Gastroesophageal sphincter (tissue), 4 donors: ENCODE data around the gene ZNRF3. TPM values are rescaled to one million over a fixed set of nuclear protein-coding genes. Genes with fewer than 3 reads are reported as not detected.

ENCODE experiments used
- ATAC-seq: fragments of 150-250 bp; one replicate; pipeline ENCODE4 v1.9.1; 2016; ENCODE audit warnings: mild to moderate bottlenecking, moderate library complexity
- H3K27ac ChIP-seq, 4 donors: fragments of 200-600 bp; sonication (generic) in 3 of 4; 1 replicate in 3 of 4; 2 replicates in 1 of 4; pipeline ENCODE4 v1.5.1; 2016 to 2019
- H3K27me3 ChIP-seq: fragments of 200-600 bp; sonication (generic); one replicate; pipeline ENCODE4 v1.5.1; 2019
- H3K36me3 ChIP-seq, 2 donors: fragments of 200-600 bp; sonication (generic); one replicate each; pipeline ENCODE4 v1.5.1; 2019; ENCODE audit warnings: control low read depth in 1 of 2
- H3K4me1 ChIP-seq, 3 donors: fragments of 200-600 bp; sonication (generic); 1 replicate in 2 of 3; 2 replicates in 1 of 3; pipeline ENCODE4 v1.5.1; 2016 to 2019; ENCODE audit warnings: control low read depth in 2 of 3
- H3K4me3 ChIP-seq, 2 donors: fragments of 200-600 bp; sonication (generic); one replicate each; pipeline ENCODE4 v1.5.1; 2019; ENCODE audit warnings: mild to moderate bottlenecking in 1 of 2, moderate library complexity in 1 of 2
- H3K9me3 ChIP-seq, 3 donors: fragments of 200-600 bp; sonication (generic); one replicate each; pipeline ENCODE4 v1.5.1; 2017 to 2019; ENCODE audit warnings: control low read depth in 2 of 3
- EP300 ChIP-seq: sonication (generic); formaldehyde crosslinking; IDR thresholded peaks from one replicate; pipeline ENCODE4 v1.6.1; 2017; ENCODE audit warnings: antibody characterized with exemption, mild to moderate bottlenecking
- POLR2A ChIP-seq, 2 donors: fragments of 450-650 bp; IDR thresholded peaks; one replicate each; pipeline ENCODE4 v1.6.1; 2017; ENCODE audit warnings: antibody characterized with exemption in 2 of 2, mild to moderate bottlenecking in 2 of 2, moderate library complexity in 1 of 2
- POLR2AphosphoS5 ChIP-seq: sonication (generic); formaldehyde crosslinking; IDR thresholded peaks from one replicate; pipeline ENCODE4 v1.6.1; 2017; ENCODE audit warnings: antibody characterized with exemption
- WGBS, 2 donors: methylation state at CpG; one replicate each; pipeline ENCODE4 v1.1.5; 2018; ENCODE audit warnings: low coverage in 1 of 2; 5-methylcytosine and 5-hydroxymethylcytosine counted together
- total RNA-seq, 4 donors: library from RNA; depleted of rRNA; stranded (reverse); fragments of >200 nt; gene quantifications; one replicate each; pipeline ENCODE4 v1.1.0, GENCODE V29; 2016
- TF ChIP-seq, protein P1 (sequence below), 4 experiments: fragments of 200-600 bp in 2 of 4; fragments of 450-650 bp in 2 of 4; sonication (generic) in 1 of 4; IDR thresholded peaks; one replicate each; pipeline ENCODE4 v1.5.1; 2017 to 2019; ENCODE audit warnings: antibody characterized with exemption in 4 of 4, mild to moderate bottlenecking in 2 of 4, moderate library complexity in 2 of 4

The ZNRF3 gene
- total RNA-seq, 4 donors from 2014 or later = 14.8 to 27.7 (median 19.8) TPM

DNA sequence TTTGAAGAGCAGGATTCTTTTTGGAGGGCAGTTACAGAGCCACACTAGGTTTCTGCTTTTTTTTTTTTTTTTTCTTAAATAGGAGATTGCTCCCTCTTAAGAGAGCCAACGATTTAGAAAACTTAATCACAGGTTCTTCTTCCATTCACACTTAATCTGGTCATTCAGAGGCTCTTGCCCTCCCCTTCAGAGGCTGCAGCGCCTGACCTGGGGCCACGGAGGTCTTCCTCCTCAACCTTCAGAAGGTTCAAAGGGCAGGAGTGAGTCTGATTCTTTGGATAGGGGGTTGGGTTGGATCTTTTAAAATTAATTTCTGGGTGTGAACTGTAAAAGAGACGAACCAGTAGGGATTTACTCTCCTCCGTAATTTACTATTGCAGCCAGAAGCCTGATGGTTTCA, 57.1 kb downstream of the ZNRF3 start:
- Histone ChIP-seq H3K27ac (peak overlapping the region in 1 of 4 donors; percentile 29), H3K4me1 (peaks cover 0 to 59% (median 5%) of the 10 kb centered on the region in 3 donors), H3K9me3 (no peaks in the 10 kb centered on the region), H3K36me3 (no peaks in the 10 kb centered on the region), H3K27me3 (no peaks in the 10 kb centered on the region), H3K4me3 (no peak overlapping the region)
- TF ChIP-seq POLR2A (IDR thresholded peaks at IDR 0.05) (no peak), EP300 (no peak), POLR2AphosphoS5 (no peak)
- TF ChIP-seq, protein P1, sequence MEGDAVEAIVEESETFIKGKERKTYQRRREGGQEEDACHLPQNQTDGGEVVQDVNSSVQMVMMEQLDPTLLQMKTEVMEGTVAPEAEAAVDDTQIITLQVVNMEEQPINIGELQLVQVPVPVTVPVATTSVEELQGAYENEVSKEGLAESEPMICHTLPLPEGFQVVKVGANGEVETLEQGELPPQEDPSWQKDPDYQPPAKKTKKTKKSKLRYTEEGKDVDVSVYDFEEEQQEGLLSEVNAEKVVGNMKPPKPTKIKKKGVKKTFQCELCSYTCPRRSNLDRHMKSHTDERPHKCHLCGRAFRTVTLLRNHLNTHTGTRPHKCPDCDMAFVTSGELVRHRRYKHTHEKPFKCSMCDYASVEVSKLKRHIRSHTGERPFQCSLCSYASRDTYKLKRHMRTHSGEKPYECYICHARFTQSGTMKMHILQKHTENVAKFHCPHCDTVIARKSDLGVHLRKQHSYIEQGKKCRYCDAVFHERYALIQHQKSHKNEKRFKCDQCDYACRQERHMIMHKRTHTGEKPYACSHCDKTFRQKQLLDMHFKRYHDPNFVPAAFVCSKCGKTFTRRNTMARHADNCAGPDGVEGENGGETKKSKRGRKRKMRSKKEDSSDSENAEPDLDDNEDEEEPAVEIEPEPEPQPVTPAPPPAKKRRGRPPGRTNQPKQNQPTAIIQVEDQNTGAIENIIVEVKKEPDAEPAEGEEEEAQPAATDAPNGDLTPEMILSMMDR (IDR thresholded peaks at IDR 0.05) = no peak
- ATAC-seq = no peak
- WGBS, 2 donors = 66 to 72% methylated on average over 3 to 5 of the region's 5 CpGs

GRCh38 chr22:28942333-28942732, 59.0 kb downstream of the ZNRF3 start:
- no peak overlapping the region for H3K4me3 ChIP-seq
- H3K4me1 ChIP-seq = peaks cover 0 to 49% (median 5%) of the 10 kb centered on the region in 3 donors
- ATAC-seq = no peak
- WGBS, 2 donors = 75 to 90% methylated on average over 1 to 2 of the region's 5 CpGs
- H3K27me3 ChIP-seq = no peaks in the 10 kb centered on the region
- H3K27ac ChIP-seq = no peak overlapping the region
- H3K36me3 ChIP-seq = no peaks in the 10 kb centered on the region
- TF ChIP-seq EP300 (no peak), POLR2AphosphoS5 (no peak), POLR2A (IDR thresholded peaks at IDR 0.05) (no peak)
- TF ChIP-seq, protein P1 (IDR thresholded peaks at IDR 0.05) = no peak
- H3K9me3 ChIP-seq = peaks cover 0 to 9% (median 0%) of the 10 kb centered on the region in 3 donors

- Histone ChIP-seq H3K27me3 (no peaks in the 10 kb centered on the region), H3K27ac (no peak overlapping the region), H3K4me1 (peaks cover 0 to 46% (median 5%) of the 10 kb centered on the region in 3 donors), H3K4me3 (no peak overlapping the region), H3K36me3 (no peaks in the 10 kb centered on the region), H3K9me3 (peaks cover 0 to 9% (median 0%) of the 10 kb centered on the region in 3 donors)
- no peak for TF ChIP-seq EP300
- no peak for TF ChIP-seq POLR2AphosphoS5
- TF ChIP-seq, protein P1 (IDR thresholded peaks at IDR 0.05) = no peak
- no peak for TF ChIP-seq POLR2A (IDR thresholded peaks at IDR 0.05)
- WGBS, 2 donors = 60 to 63% methylated on average over 3 to 4 of the region's 7 CpGs
- no peak for ATAC-seq
These were observed 59.6 kb downstream of the ZNRF3 start for GRCh38 chr22:28942801-28943500.

DNA sequence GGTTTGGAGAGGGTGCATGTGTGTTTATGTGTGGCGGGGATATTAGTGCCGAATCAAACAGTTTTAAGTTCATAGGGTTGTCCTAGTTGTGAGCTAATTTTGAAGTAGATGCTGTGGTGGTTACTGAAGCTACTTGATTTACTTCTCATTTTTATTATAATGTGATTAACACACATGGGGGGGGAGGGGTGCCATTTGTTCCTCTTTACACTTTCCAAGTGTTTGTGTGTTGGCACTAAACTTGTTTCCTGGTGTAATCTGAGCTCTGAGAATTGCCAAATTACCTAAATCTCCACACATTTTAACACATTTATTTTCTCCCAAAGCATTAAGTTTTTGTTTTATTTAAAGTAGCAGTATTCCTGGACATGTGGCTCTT, 60.1 kb downstream of the ZNRF3 start:
- TF ChIP-seq, protein P1 (IDR thresholded peaks at IDR 0.05) = no peak
- TF ChIP-seq POLR2A (IDR thresholded peaks at IDR 0.05) (no peak), EP300 (no peak), POLR2AphosphoS5 (no peak)
- no peak overlapping the region for H3K27ac ChIP-seq
- H3K9me3 ChIP-seq = peaks cover 0 to 9% (median 0%) of the 10 kb centered on the region in 3 donors
- 75 to 89% methylated on average over 2 of the region's 2 CpGs for WGBS, 2 donors
- no peak for ATAC-seq
- H3K4me1 ChIP-seq = peaks cover 0 to 42% (median 5%) of the 10 kb centered on the region in 3 donors
- no peaks in the 10 kb centered on the region for H3K36me3 ChIP-seq
- no peak overlapping the region for H3K4me3 ChIP-seq
- no peaks in the 10 kb centered on the region for H3K27me3 ChIP-seq

DNA sequence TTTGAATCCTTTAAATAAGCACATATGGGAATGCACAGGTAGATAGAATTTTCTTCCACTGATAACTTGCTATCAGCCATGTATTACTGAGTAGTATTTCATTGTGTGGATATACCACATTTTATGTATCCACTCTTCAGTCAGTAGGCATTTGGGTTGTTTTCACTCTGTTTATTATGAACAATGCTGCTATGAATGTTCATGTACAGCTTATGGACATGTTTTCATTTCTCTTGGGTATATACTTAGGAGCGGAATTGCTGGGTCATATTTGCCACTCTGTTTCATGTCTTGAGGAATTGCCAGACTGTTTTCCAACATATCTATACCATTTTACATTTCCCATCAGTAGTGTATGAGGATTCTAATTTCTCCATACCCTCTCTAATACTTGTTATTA, 63.8 kb downstream of the ZNRF3 start:
- no peak for ATAC-seq
- 100% methylated on average over 1 of the region's 1 CpG for WGBS, 2 donors
- TF ChIP-seq, protein P1 (IDR thresholded peaks at IDR 0.05) = no peak
- TF ChIP-seq POLR2AphosphoS5 (no peak), POLR2A (IDR thresholded peaks at IDR 0.05) (no peak), EP300 (no peak)

More for the DNA sequence above, 63.8 kb downstream of the ZNRF3 start:
- Histone ChIP-seq H3K4me1 (peaks cover 2 to 41% (median 7%) of the 10 kb centered on the region in 3 donors), H3K36me3 (no peaks in the 10 kb centered on the region), H3K27ac (no peak overlapping the region), H3K4me3 (no peak overlapping the region), H3K9me3 (peaks cover 0 to 9% (median 0%) of the 10 kb centered on the region in 3 donors), H3K27me3 (no peaks in the 10 kb centered on the region)
